Sigmoid colon (tissue), 4 donors: ENCODE data around the gene TEX38.

Source experiments
- CTCF ChIP-seq, 4 experiments: fragments of 450-650 bp in 3 of 4; fragments of 200-600 bp in 1 of 4; IDR thresholded peaks; one replicate each; pipeline ENCODE4 v1.5.1; 2016 to 2019; ENCODE audit warnings: antibody characterized with exemption in 4 of 4, mild to moderate bottlenecking in 3 of 4, moderate library complexity in 2 of 4
- EP300 ChIP-seq, 4 donors: sonication (generic); formaldehyde crosslinking; IDR thresholded peaks; one replicate each; pipeline ENCODE4 v1.6.1; 2017; ENCODE audit warnings: antibody characterized with exemption in 4 of 4
- POLR2A ChIP-seq, 2 donors: fragments of 450-650 bp; IDR thresholded peaks; one replicate each; pipeline ENCODE4 v1.6.1; 2016; ENCODE audit warnings: antibody characterized with exemption in 2 of 2, mild to moderate bottlenecking in 2 of 2, moderate library complexity in 2 of 2
- POLR2AphosphoS5 ChIP-seq, 4 donors: sonication (generic); formaldehyde crosslinking; IDR thresholded peaks; one replicate each; pipeline ENCODE4 v1.6.1; 2017; ENCODE audit warnings: antibody characterized with exemption in 4 of 4

GRCh38 chr1:46684670-46685069, 13.0 kb downstream of the TEX38 start:
- TF ChIP-seq CTCF (IDR thresholded peaks at IDR 0.05) = no peak
- no peak for TF ChIP-seq POLR2AphosphoS5 (IDR thresholded peaks at IDR 0.05)
- TF ChIP-seq POLR2A (IDR thresholded peaks at IDR 0.05) = no peak
- TF ChIP-seq EP300 (IDR thresholded peaks at IDR 0.05) = no peak
